ENCODE data around the gene OSBPL2.

OSBPL2 gene

DNA sequence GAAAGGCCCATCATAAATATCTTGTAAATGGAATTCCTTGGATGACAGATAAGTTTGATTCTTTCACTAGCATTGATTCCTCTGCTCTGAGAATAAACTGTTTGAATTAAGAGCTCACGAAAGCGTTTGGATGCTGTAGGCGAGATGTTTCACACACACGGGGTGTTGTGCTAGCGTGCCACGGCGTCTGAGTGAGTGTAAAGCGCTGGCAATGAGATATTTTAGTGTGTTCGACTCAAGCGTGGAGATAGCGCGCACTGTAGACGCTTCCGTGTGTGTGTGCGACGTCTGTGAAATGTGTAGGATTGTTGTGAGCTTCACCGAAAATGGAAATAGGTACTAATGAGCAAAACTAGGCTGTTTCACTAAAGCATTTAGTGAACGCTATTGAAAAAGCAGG is 35.1 kb downstream of the OSBPL2 start:
- TF ChIP-seq, protein P1, sequence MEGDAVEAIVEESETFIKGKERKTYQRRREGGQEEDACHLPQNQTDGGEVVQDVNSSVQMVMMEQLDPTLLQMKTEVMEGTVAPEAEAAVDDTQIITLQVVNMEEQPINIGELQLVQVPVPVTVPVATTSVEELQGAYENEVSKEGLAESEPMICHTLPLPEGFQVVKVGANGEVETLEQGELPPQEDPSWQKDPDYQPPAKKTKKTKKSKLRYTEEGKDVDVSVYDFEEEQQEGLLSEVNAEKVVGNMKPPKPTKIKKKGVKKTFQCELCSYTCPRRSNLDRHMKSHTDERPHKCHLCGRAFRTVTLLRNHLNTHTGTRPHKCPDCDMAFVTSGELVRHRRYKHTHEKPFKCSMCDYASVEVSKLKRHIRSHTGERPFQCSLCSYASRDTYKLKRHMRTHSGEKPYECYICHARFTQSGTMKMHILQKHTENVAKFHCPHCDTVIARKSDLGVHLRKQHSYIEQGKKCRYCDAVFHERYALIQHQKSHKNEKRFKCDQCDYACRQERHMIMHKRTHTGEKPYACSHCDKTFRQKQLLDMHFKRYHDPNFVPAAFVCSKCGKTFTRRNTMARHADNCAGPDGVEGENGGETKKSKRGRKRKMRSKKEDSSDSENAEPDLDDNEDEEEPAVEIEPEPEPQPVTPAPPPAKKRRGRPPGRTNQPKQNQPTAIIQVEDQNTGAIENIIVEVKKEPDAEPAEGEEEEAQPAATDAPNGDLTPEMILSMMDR (IDR thresholded peaks at IDR 0.05; ENCODE audit: low read depth, low read length), result no peak
- no peak for DNase-seq (ENCODE audit: extremely low read depth, low read depth)

DNA sequence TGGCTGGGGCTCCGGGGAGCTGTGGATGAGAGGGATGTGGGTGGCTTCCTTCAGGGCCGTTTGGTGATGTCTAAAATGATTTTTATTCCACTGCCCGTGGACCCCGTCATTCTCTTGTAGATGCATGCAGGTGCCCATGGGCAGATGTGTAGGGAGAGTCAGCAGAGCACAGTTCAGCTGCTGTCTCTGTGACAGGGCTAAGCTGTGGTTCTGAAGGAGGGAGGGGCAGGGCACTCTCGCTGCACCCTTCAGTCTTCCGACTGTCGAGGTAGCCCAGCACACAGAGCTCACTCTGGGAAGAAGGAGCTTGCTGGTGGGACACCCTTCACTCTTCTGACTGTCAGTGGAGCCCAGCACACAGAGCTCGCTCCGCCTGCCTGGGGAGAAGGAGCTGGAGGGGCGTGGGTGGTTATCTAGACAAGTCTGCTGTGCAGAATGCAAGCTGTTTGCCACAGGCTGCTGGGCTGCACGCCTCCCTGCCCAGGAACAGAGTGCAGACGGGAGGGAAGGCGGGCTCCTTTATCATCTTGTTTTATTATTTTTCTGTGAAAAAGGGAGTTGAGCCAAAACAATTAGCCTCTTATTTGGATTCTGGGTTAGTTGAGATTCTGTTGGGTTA is 36.1 kb downstream of the OSBPL2 start:
- TF ChIP-seq, protein P1 (IDR thresholded peaks at IDR 0.05; ENCODE audit: low read depth, low read length), result no peak
- no peak for DNase-seq (ENCODE audit: extremely low read depth, low read depth)

DNA sequence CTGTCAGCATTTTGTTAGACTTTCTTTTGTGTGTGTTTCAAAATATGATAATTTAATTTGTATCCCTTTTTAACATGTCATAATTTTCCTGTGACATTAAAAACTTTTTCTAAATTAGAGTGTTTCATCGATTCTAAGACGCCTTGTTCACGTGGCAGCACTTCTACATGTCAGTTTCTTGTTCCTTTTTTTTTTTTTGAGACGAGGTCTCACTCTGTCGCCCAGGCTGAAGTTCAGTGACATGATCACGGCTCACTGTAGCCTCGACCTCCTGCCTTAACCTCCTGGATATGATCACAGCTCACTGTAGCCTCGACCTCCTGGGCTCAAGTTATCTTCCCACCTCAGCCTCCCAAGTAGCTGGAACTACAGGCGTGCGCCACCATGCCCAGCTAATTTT is 36.9 kb downstream of the OSBPL2 start:
- DNase-seq (ENCODE audit: extremely low read depth, low read depth), result no peak
- TF ChIP-seq, protein P1 (IDR thresholded peaks at IDR 0.05; ENCODE audit: low read depth, low read length), result no peak

DNA sequence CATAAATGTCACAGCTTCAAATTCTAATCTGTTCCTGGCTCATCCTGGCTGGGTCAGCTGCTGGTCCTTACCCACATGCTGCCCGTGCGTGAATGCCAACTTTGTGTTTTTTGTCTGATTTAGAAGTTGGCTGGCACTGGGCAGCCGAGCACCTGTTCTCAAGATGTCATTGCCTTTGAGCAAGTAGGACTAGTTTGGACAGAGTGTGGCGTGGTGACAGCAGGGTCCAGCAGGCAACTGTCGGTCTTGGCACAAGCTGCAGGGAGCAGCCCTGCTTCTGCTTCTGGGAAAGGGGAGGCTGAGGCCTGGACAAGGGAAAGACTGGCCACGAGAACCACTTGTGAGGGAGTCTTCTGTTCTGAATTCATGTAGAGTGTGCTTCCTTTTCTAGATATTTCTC is 38.1 kb downstream of the OSBPL2 start:
- DNase-seq (ENCODE audit: extremely low read depth, low read depth), result no peak
- TF ChIP-seq, protein P1 (IDR thresholded peaks at IDR 0.05; ENCODE audit: low read depth, low read length), result no peak

DNA sequence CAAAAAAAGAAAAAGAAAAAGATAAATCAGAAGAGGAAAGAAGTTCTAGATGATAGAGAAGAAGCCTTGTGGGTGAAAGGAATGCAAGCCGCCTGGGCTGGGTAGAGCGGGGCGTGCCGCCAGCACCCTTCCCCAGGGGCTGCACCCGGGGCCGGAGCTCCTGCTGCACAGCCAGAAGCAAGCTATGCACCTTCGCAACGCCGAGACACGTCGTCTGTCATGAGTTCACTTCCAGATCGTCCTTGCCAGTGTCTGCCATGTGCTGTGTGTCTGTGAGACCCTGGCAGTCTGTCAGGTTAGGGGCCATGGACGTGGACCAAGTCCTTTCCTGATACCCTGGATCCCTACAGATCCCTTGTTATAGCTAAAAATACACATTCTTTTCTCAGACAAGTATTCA is 38.9 kb downstream of the OSBPL2 start:
- TF ChIP-seq, protein P1 (IDR thresholded peaks at IDR 0.05; ENCODE audit: low read depth, low read length), result no peak
- DNase-seq (ENCODE audit: extremely low read depth, low read depth), result no peak

DNA sequence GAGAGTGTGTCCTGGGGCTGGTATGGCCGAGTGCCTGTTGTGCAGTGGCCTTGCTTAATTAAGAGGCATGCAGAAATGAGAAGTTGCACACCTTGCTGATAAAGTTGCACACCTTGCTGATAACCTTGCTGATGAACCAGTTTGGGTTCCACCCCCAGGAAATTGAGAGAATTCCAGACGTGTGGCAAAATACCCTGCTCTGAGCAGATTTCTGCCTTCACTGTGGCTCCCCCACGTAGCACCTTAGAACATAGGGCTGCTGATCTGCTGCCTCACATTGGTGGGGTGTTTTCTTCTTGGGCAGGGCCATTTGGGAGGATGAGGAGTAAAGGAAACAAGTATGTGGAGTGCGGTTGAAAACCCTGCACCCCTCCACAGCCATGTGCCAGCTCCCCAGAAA is 42.0 kb downstream of the OSBPL2 start:
- TF ChIP-seq, protein P1 (IDR thresholded peaks at IDR 0.05; ENCODE audit: low read depth, low read length), result no peak
- no peak for DNase-seq (ENCODE audit: extremely low read depth, low read depth)

DNA sequence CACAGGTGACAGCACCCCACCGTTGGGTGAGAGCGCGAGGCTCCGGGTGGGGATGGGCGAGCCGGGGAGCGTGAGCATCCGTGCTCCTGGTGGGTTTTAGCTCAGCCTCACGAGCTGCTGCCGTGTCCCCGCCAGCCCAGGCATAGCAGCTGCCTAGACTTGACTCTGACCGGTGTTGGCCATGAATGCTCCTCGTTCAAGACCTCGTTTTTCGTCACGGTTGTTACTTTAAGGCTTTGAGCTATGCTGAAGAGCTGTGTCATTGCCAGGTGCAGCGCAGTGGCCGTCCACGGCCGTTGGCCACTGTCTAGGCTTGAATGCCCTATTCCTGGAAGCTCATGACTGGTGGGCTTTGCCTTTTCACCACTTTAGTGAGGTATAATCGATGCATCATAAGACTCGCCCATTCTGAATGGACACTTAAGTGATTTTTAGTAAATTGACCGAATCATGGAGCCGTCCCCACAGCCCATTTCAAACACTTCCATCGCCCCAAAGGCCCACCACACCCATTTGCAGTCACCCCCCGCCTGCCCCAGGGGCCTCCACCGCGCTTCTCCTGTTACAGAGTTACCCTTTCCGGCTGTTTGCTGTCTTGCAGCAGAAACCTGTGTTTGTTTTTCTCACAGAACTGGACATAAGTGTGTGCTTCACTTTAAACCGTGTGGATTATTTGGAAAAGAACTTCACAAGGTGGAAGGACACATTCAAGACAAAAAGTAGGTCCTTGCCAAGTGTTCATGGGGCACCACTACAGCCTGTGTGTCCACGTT is 43.0 kb downstream of the OSBPL2 start:
- no peak for DNase-seq (ENCODE audit: extremely low read depth, low read depth)
- TF ChIP-seq, protein P1 (IDR thresholded peaks at IDR 0.05; ENCODE audit: low read depth, low read length), result no peak

All from AG09319 (cell line).